T-cell (primary cell): Measurements from ENCODE around the gene CERS6. TPM values are rescaled to one million over a fixed set of nuclear protein-coding genes. Genes with fewer than 3 reads are reported as not detected.

Experiments used
- ATAC-seq, 4 experiments: fragments of 200-7000 bp in 3 of 4; fragments of 150-1000 bp in 1 of 4; cut with Tn5 transposase; replicated peaks in 1 of 4; 1 replicate in 3 of 4; 2 replicates in 1 of 4; pipeline ENCODE4 v1.10.0; 2021; ENCODE audit warnings: moderate library complexity in 3 of 4, mild to moderate bottlenecking in 2 of 4, moderate number of reproducible peaks in 1 of 4
- CTCF ChIA-PET, 2 donors: fragments of 300-600 bp; sonication (Branson Sonifier 250); formaldehyde crosslinking; loops; one replicate each; lab custom pipeline; 2022; ENCODE audit warnings: antibody characterized with exemption in 2 of 2; lab: Charles Lee
- POLR2A ChIA-PET, 2 donors: fragments of 300-600 bp; sonication (Branson Sonifier 250); formaldehyde crosslinking; loops; one replicate each; lab custom pipeline; 2022; ENCODE audit warnings: antibody characterized with exemption in 2 of 2; lab: Charles Lee
- DNase-seq, 35 experiments: peaks; one replicate each; pipeline versions ENCODE4 v3.0.0 to v3.0.0-alpha.2; 2013 to 2023
- H3K27ac ChIP-seq: one replicate; pipeline ENCODE4 v1.5.1; 2013; ENCODE audit warnings: low read length
- H3K27me3 ChIP-seq, 2 experiments: replicated peaks in 1 of 2; 1 replicate in 1 of 2; 2 replicates in 1 of 2; pipeline versions ENCODE4 v1.6.1 to v1.7.0; 2013; ENCODE audit warnings: low read length in 1 of 2, mixed read lengths in 1 of 2; ENCODE audit not compliant: control insufficient read depth in 2 of 2, insufficient read depth in 2 of 2; ENCODE audit errors: extremely low read depth in 1 of 2
- H3K36me3 ChIP-seq, 2 donors: 1 replicate in 1 of 2; 2 replicates in 1 of 2; pipeline versions ENCODE4 v1.6.1 to v1.7.0; 2013; ENCODE audit warnings: low read length in 1 of 2; ENCODE audit not compliant: control insufficient read depth in 2 of 2, insufficient read depth in 1 of 2; ENCODE audit errors: extremely low read depth in 1 of 2
- H3K4me1 ChIP-seq, 2 experiments: 1 replicate in 1 of 2; 2 replicates in 1 of 2; pipeline versions ENCODE4 v1.6.1 to v1.7.0; 2013; ENCODE audit warnings: low read length in 2 of 2, mixed read lengths in 1 of 2; ENCODE audit not compliant: insufficient read depth in 2 of 2, control insufficient read depth in 1 of 2; ENCODE audit errors: extremely low read depth in 1 of 2
- H3K4me3 ChIP-seq, 2 donors: 1 replicate in 1 of 2; 2 replicates in 1 of 2; pipeline versions ENCODE4 v1.5.1 to v1.7.0; 2013; ENCODE audit warnings: mild to moderate bottlenecking in 2 of 2, low read length in 1 of 2, moderate library complexity in 1 of 2; ENCODE audit not compliant: control insufficient read depth in 1 of 2; ENCODE audit errors: extremely low read depth in 1 of 2
- H3K9me3 ChIP-seq: 2 replicates; pipeline ENCODE4 v1.7.0; 2013
- H3K27ac Mint-ChIP-seq, 2 donors: one replicate each; pipeline ENCODE4 v1.8.0; 2020 to 2021; ENCODE audit warnings: mild to moderate bottlenecking in 2 of 2, mixed read lengths in 2 of 2
- H3K27me3 Mint-ChIP-seq, 2 donors: one replicate each; pipeline ENCODE4 v1.8.0; 2021 to 2022; ENCODE audit warnings: mixed read lengths in 2 of 2
- H3K36me3 Mint-ChIP-seq: one replicate; pipeline ENCODE4 v1.8.0; 2021; ENCODE audit warnings: mixed read lengths
- H3K4me1 Mint-ChIP-seq, 3 donors: one replicate each; pipeline ENCODE4 v1.8.0; 2020 to 2022; ENCODE audit warnings: mixed read lengths in 3 of 3, mild to moderate bottlenecking in 1 of 3
- H3K4me3 Mint-ChIP-seq, 3 donors: one replicate each; pipeline ENCODE4 v1.8.0; 2020 to 2022; ENCODE audit warnings: mild to moderate bottlenecking in 3 of 3, mixed read lengths in 3 of 3, moderate library complexity in 3 of 3
- H3K9me3 Mint-ChIP-seq, 3 donors: one replicate each; pipeline ENCODE4 v1.8.0; 2020 to 2022; ENCODE audit warnings: mixed read lengths in 3 of 3
- WGBS: methylation state at CpG from one replicate; pipeline ENCODE4 v1.1.5; 2013; ENCODE audit warnings: missing lambda C conversion rate; ENCODE audit not compliant: insufficient coverage; 5-methylcytosine and 5-hydroxymethylcytosine counted together
- total RNA-seq, 35 experiments: library from RNA in 6 of 35; stranded (reverse) in 6 of 35; fragments of 120-200 nt in 1 of 35; gene quantifications; one replicate each; pipeline versions ENCODE4 v1.2.1 to v1.2.4 and lab custom pipeline; 2013 to 2026

The CERS6 gene
- total RNA-seq, 5 donors from 2014 or later (not counting 1 experiment from before 2014, with no cell fraction given): 11.1 to 20.3 (median 13.6) TPM

- peaks cover 7% of the 10 kb centered on the region for H3K36me3 Mint-ChIP-seq
- Histone ChIP-seq H3K27ac (no peak overlapping the region), H3K4me1 (peaks cover 0 to 3% of the 10 kb centered on the region in 2 experiments), H3K4me3 (no peak overlapping the region), H3K27me3 (no peaks in the 10 kb centered on the region), H3K36me3 (peaks cover 0 to 4% of the 10 kb centered on the region in 2 donors), H3K9me3 (no peaks in the 10 kb centered on the region)
- peaks cover 17 to 27% (median 24%) of the 10 kb centered on the region in 3 donors for H3K4me1 Mint-ChIP-seq
- no peaks in the 10 kb centered on the region for H3K9me3 Mint-ChIP-seq
- peak in 3 of 4 experiments; percentile 23 to 53 (median 44) for ATAC-seq
- H3K27ac Mint-ChIP-seq: peak overlapping the region in 1 of 2 donors; percentile 66
- 80% methylated on average over 1 of the region's 1 CpG for WGBS
- no peak overlapping the region for H3K4me3 Mint-ChIP-seq
- H3K27me3 Mint-ChIP-seq: no peaks in the 10 kb centered on the region
- no peak for DNase-seq
- ChIA-PET POLR2A (interaction anchor here in 1 of 2 donors (0.6 kb wide), 1 partner anchor 11 kb away, joined by 3 read pairs; no protein-coding TSS in a partner anchor), CTCF (no interaction called here)
These were observed 282.0 kb downstream of the CERS6 start for GRCh38 chr2:168738062-168738461.

GRCh38 chr2:168740360-168740759, 284.3 kb downstream of the CERS6 start:
- no peak for ATAC-seq
- Histone ChIP-seq H3K4me1 (peaks cover 0 to 3% of the 10 kb centered on the region in 2 experiments), H3K36me3 (peaks cover 0 to 4% of the 10 kb centered on the region in 2 donors), H3K27me3 (no peaks in the 10 kb centered on the region), H3K4me3 (no peak overlapping the region), H3K27ac (no peak overlapping the region), H3K9me3 (no peaks in the 10 kb centered on the region)
- CTCF ChIA-PET: interaction anchor here in 1 of 2 donors (1.3 kb wide), 1 partner anchor 403 kb away, joined by 3 read pairs; no protein-coding TSS in a partner anchor
- POLR2A ChIA-PET: no interaction called here
- no peaks in the 10 kb centered on the region for H3K9me3 Mint-ChIP-seq
- H3K4me1 Mint-ChIP-seq: peaks cover 20 to 27% (median 26%) of the 10 kb centered on the region in 3 donors
- H3K27ac Mint-ChIP-seq: no peak overlapping the region
- no peak for DNase-seq
- H3K27me3 Mint-ChIP-seq: no peaks in the 10 kb centered on the region
- no peak overlapping the region for H3K4me3 Mint-ChIP-seq
- H3K36me3 Mint-ChIP-seq: peaks cover 7% of the 10 kb centered on the region
- 100% methylated on average over 1 of the region's 3 CpGs for WGBS

GRCh38 chr2:168740788-168741187, 284.7 kb downstream of the CERS6 start:
- Histone ChIP-seq H3K4me1 (peaks cover 0 to 3% of the 10 kb centered on the region in 2 experiments), H3K9me3 (no peaks in the 10 kb centered on the region), H3K27ac (no peak overlapping the region), H3K4me3 (no peak overlapping the region), H3K27me3 (no peaks in the 10 kb centered on the region), H3K36me3 (peaks cover 0 to 4% of the 10 kb centered on the region in 2 donors)
- Mint-ChIP-seq H3K4me1 (peaks cover 20 to 31% (median 26%) of the 10 kb centered on the region in 3 donors), H3K27ac (peak overlapping the region in 1 of 2 donors; percentile 23), H3K9me3 (no peaks in the 10 kb centered on the region), H3K4me3 (no peak overlapping the region), H3K36me3 (peaks cover 9% of the 10 kb centered on the region), H3K27me3 (no peaks in the 10 kb centered on the region)
- ChIA-PET CTCF (interaction anchor here in 1 of 2 donors (1.3 kb wide), 1 partner anchor 404 kb away, joined by 3 read pairs; no protein-coding TSS in a partner anchor), POLR2A (interaction anchor here in 1 of 2 donors (0.5 kb wide), 1 partner anchor 54 kb away, joined by 3 read pairs; no protein-coding TSS in a partner anchor)
- no peak for ATAC-seq
- no peak for DNase-seq
- WGBS: no CpG with 5 or more reads among the region's 3 CpGs

- H3K36me3 ChIP-seq: peaks cover 0 to 4% of the 10 kb centered on the region in 2 donors
- no peak overlapping the region for H3K27ac ChIP-seq
- no peak for DNase-seq
- H3K4me1 ChIP-seq: peaks cover 0 to 3% of the 10 kb centered on the region in 2 experiments
- Mint-ChIP-seq H3K36me3 (peaks cover 12% of the 10 kb centered on the region), H3K9me3 (no peaks in the 10 kb centered on the region), H3K4me3 (no peak overlapping the region), H3K4me1 (peaks cover 17 to 26% (median 20%) of the 10 kb centered on the region in 3 donors), H3K27ac (peak overlapping the region in 1 of 2 donors; percentile 0), H3K27me3 (no peaks in the 10 kb centered on the region)
- no peak overlapping the region for H3K4me3 ChIP-seq
- H3K9me3 ChIP-seq: no peaks in the 10 kb centered on the region
- no peak for ATAC-seq
- WGBS: 100% methylated on average over 1 of the region's 4 CpGs
- no peaks in the 10 kb centered on the region for H3K27me3 ChIP-seq
- ChIA-PET POLR2A (no interaction called here), CTCF (no interaction called here)
These were observed 286.3 kb downstream of the CERS6 start for GRCh38 chr2:168742258-168742932.

GRCh38 chr2:168744844-168745243, 288.8 kb downstream of the CERS6 start:
- Histone ChIP-seq H3K9me3 (no peaks in the 10 kb centered on the region), H3K27ac (no peak overlapping the region), H3K4me3 (no peak overlapping the region), H3K36me3 (peaks cover 0 to 4% of the 10 kb centered on the region in 2 donors), H3K27me3 (no peaks in the 10 kb centered on the region), H3K4me1 (peaks cover 7 to 14% of the 10 kb centered on the region in 2 experiments)
- peaks cover 17% of the 10 kb centered on the region for H3K36me3 Mint-ChIP-seq
- H3K9me3 Mint-ChIP-seq: no peaks in the 10 kb centered on the region
- H3K27ac Mint-ChIP-seq: peak overlapping the region; percentile 17
- no CpG with 5 or more reads among the region's 2 CpGs for WGBS
- ChIA-PET POLR2A (no interaction called here), CTCF (no interaction called here)
- H3K27me3 Mint-ChIP-seq: no peaks in the 10 kb centered on the region
- H3K4me1 Mint-ChIP-seq: peaks cover 26 to 40% (median 28%) of the 10 kb centered on the region in 3 donors
- H3K4me3 Mint-ChIP-seq: no peak overlapping the region
- ATAC-seq (no peak), DNase-seq (no peak)

- no peak overlapping the region for H3K4me3 ChIP-seq
- no peaks in the 10 kb centered on the region for H3K9me3 ChIP-seq
- Mint-ChIP-seq H3K27ac (peak overlapping the region; percentile 93 to 94), H3K36me3 (peaks cover 21% of the 10 kb centered on the region), H3K4me1 (peaks cover 58 to 69% (median 59%) of the 10 kb centered on the region in 3 donors), H3K9me3 (no peaks in the 10 kb centered on the region), H3K4me3 (peak overlapping the region in 1 of 3 donors; percentile 42), H3K27me3 (no peaks in the 10 kb centered on the region)
- no peaks in the 10 kb centered on the region for H3K27me3 ChIP-seq
- WGBS: 100% methylated on average over 1 of the region's 5 CpGs
- POLR2A ChIA-PET: no interaction called here
- H3K36me3 ChIP-seq: no peaks in the 10 kb centered on the region
- ATAC-seq (no peak), DNase-seq (no peak)
- CTCF ChIA-PET: no interaction called here
- H3K4me1 ChIP-seq: peaks cover 31 to 40% of the 10 kb centered on the region in 2 experiments
- H3K27ac ChIP-seq: no peak overlapping the region
These were observed 292.4 kb downstream of the CERS6 start for GRCh38 chr2:168748461-168748860.
